ENCODE results near the gene COL4A4. TPM values are rescaled to one million over a fixed set of nuclear protein-coding genes. Genes with fewer than 3 reads are reported as not detected.

Gene COL4A4
- total and polyA plus RNA-seq, 4 experiments from 2014 or later: 0.03 to 0.10 TPM; not detected in 2

DNA sequence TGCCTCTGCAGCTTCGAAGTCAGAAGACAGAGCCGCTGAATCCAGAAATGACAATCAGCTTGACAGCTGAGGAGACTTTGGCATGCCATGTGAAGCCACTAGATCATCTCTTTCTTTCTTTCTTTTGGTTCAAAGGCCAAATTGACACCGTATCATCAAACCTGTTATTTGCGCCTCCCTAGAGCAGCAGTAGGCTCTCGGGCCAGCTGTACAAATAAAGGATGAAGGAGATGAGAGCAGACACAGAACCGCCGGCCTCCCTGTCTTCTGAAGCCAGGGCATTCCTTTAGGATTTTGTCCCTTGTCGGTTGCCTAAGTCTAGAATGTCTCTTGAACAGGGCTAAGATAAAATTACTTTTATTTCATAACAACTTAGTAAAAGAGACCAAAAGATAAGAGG is 36.8 kb downstream of the COL4A4 start:
- no peaks in the 10 kb centered on the region for H3K36me3 Mint-ChIP-seq
- POLR2A ChIA-PET (ENCODE audit: partially characterized antibody): no interaction called here
- no peak overlapping the region for H3K27ac ChIP-seq (ENCODE audit: low read depth, low read length)
- H3K4me3 ChIP-seq (ENCODE audit: low read length in 2 of 2): no peak overlapping the region
- peaks cover 13 to 16% of the 10 kb centered on the region in 2 donors for H3K27me3 Mint-ChIP-seq
- H3K4me3 Mint-ChIP-seq: no peak overlapping the region
- no peak for DNase-seq
- H3K9me3 ChIP-seq (ENCODE audit: control insufficient read depth in 1 of 2, low read length in 2 of 2): no peaks in the 10 kb centered on the region
- no peaks in the 10 kb centered on the region for H3K4me1 ChIP-seq (ENCODE audit: insufficient read depth, low read length)
- CTCF ChIA-PET (ENCODE audit: partially characterized antibody): no interaction called here
- H3K36me3 ChIP-seq (ENCODE audit: insufficient read depth, low read length): no peaks in the 10 kb centered on the region
- no peaks in the 10 kb centered on the region for H3K4me1 Mint-ChIP-seq
- H3K27me3 ChIP-seq (ENCODE audit: insufficient read depth, low read length): no peaks in the 10 kb centered on the region
- H3K9me3 Mint-ChIP-seq: no peaks in the 10 kb centered on the region
- intact Hi-C loops (cut with micrococcal nuclease): loop anchor here (5.0 kb wide), 1 partner anchor 110 kb away; no protein-coding TSS in a partner anchor
- H3K27ac Mint-ChIP-seq: no peak overlapping the region

DNA sequence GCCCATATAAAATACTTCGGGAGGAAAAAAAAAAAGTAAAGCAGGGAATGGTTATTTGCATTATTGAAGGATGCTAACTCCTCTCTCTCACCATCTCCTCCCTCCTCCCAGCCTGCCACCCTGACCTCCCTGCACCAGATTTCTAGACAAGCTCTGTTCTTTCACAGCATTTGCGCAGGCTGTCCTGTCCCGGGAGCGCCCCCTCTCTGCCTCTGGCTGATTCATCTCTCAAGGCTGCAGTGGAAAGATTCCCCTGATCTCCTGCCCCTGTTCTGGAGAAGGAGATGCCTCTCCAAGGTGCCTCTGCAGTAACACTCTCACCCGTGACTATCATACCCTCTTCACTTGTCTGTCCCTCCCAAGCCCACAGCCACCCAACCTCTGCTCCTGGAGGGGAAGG is 38.5 kb downstream of the COL4A4 start:
- peaks cover 12 to 14% of the 10 kb centered on the region in 2 donors for H3K27me3 Mint-ChIP-seq
- H3K9me3 Mint-ChIP-seq: no peaks in the 10 kb centered on the region
- intact Hi-C loops (cut with micrococcal nuclease): loop anchor here (5.0 kb wide), 1 partner anchor 112 kb away; no protein-coding TSS in a partner anchor
- no peak overlapping the region for H3K4me3 Mint-ChIP-seq
- Histone ChIP-seq H3K36me3 (ENCODE audit: insufficient read depth, low read length) (no peaks in the 10 kb centered on the region), H3K27me3 (ENCODE audit: insufficient read depth, low read length) (no peaks in the 10 kb centered on the region), H3K4me1 (ENCODE audit: insufficient read depth, low read length) (no peaks in the 10 kb centered on the region), H3K27ac (ENCODE audit: low read depth, low read length) (no peak overlapping the region), H3K4me3 (ENCODE audit: low read length in 2 of 2) (no peak overlapping the region), H3K9me3 (ENCODE audit: control insufficient read depth in 1 of 2, low read length in 2 of 2) (no peaks in the 10 kb centered on the region)
- DNase-seq: no peak
- ChIA-PET CTCF (ENCODE audit: partially characterized antibody) (interaction anchor here (1.0 kb wide), 1 partner anchor 14 kb away, joined by 3 read pairs; no protein-coding TSS in a partner anchor), POLR2A (ENCODE audit: partially characterized antibody) (no interaction called here)
- no peaks in the 10 kb centered on the region for H3K36me3 Mint-ChIP-seq
- H3K27ac Mint-ChIP-seq: no peak overlapping the region
- no peaks in the 10 kb centered on the region for H3K4me1 Mint-ChIP-seq

DNA sequence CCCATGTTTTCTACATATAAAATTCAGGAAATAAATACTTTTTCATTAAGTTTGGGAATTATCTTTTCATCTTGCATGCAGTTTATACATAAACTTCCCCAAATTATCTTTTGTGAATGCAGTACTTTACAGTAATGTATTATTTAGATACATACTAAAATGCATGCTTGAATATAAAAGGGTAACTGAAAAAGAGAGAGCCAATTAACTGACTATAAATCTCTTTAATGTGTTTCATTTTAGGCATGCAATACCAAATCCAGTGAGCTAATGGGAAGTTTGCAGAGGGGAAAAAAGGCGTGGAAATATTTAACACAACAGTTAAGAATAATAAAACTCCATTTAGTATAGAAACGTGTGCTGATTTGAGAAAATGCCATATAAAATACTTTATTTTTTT is 39.2 kb downstream of the COL4A4 start:
- CTCF ChIA-PET (ENCODE audit: partially characterized antibody): interaction anchor here (1.0 kb wide), 1 partner anchor 13 kb away, joined by 3 read pairs; no protein-coding TSS in a partner anchor
- Histone ChIP-seq H3K9me3 (ENCODE audit: control insufficient read depth in 1 of 2, low read length in 2 of 2) (no peaks in the 10 kb centered on the region), H3K4me1 (ENCODE audit: insufficient read depth, low read length) (no peaks in the 10 kb centered on the region), H3K27ac (ENCODE audit: low read depth, low read length) (no peak overlapping the region), H3K27me3 (ENCODE audit: insufficient read depth, low read length) (no peaks in the 10 kb centered on the region), H3K36me3 (ENCODE audit: insufficient read depth, low read length) (no peaks in the 10 kb centered on the region), H3K4me3 (ENCODE audit: low read length in 2 of 2) (no peak overlapping the region)
- Mint-ChIP-seq H3K27me3 (peaks cover 12 to 14% of the 10 kb centered on the region in 2 donors), H3K27ac (no peak overlapping the region), H3K36me3 (no peaks in the 10 kb centered on the region), H3K9me3 (no peaks in the 10 kb centered on the region), H3K4me1 (no peaks in the 10 kb centered on the region), H3K4me3 (no peak overlapping the region)
- intact Hi-C loops (cut with micrococcal nuclease): loop anchor here (5.0 kb wide), 1 partner anchor 112 kb away; no protein-coding TSS in a partner anchor
- POLR2A ChIA-PET (ENCODE audit: partially characterized antibody): no interaction called here
- no peak for DNase-seq

DNA sequence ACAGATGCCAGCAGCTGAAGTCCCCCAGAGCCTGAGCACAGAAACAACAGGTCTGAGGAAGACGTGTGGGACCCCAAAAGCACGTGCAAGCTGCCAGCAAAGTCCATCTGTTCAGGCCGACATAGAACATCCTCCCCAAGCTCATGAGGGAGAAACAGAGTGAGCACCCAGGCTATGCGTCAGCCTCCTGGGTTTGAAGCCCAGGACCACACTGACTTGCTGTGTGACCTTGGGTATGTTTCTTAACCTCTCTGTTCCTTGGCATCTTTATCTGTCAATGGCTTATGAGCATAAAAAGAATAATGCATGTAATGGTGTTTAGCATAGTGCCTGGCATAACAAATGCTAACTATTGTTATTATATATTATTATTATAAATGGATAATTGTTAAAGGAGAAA is 40.3 kb downstream of the COL4A4 start:
- peaks cover 9 to 11% of the 10 kb centered on the region in 2 donors for H3K27me3 Mint-ChIP-seq
- ChIA-PET POLR2A (ENCODE audit: partially characterized antibody) (no interaction called here), CTCF (ENCODE audit: partially characterized antibody) (interaction anchor here (1.5 kb wide), 1 partner anchor 9 kb away, joined by 4 read pairs; no protein-coding TSS in a partner anchor)
- DNase-seq: no peak
- intact Hi-C loops (cut with micrococcal nuclease): no loop called here
- H3K9me3 Mint-ChIP-seq: no peaks in the 10 kb centered on the region
- Histone ChIP-seq H3K4me3 (ENCODE audit: low read length in 2 of 2) (no peak overlapping the region), H3K36me3 (ENCODE audit: insufficient read depth, low read length) (no peaks in the 10 kb centered on the region), H3K27ac (ENCODE audit: low read depth, low read length) (no peak overlapping the region), H3K9me3 (ENCODE audit: control insufficient read depth in 1 of 2, low read length in 2 of 2) (no peaks in the 10 kb centered on the region), H3K27me3 (ENCODE audit: insufficient read depth, low read length) (no peaks in the 10 kb centered on the region), H3K4me1 (ENCODE audit: insufficient read depth, low read length) (no peaks in the 10 kb centered on the region)
- no peak overlapping the region for H3K4me3 Mint-ChIP-seq
- H3K4me1 Mint-ChIP-seq: no peaks in the 10 kb centered on the region
- no peak overlapping the region for H3K27ac Mint-ChIP-seq
- H3K36me3 Mint-ChIP-seq: no peaks in the 10 kb centered on the region

DNA sequence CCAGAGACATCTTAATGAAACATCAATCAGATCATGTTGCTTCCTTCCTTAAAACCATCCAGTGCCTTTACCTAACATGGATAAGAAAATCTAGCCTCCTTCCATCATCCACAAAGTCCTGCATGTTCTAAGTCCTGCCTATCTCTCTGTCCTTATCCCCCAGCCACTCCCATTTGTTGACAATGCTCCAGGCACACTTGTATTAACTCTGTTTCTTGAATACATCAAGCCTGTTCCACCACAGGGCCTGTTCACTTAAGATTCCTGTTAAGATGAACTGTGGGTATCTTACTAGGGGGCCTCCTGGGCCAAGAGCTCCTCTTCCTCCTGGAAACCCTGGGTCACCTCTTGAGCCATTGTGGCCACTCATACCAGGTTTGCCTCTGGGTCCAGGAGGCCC is 45.7 kb downstream of the COL4A4 start:
- intact Hi-C loops (cut with micrococcal nuclease): no loop called here
- H3K9me3 Mint-ChIP-seq: no peaks in the 10 kb centered on the region
- Histone ChIP-seq H3K36me3 (ENCODE audit: insufficient read depth, low read length) (no peaks in the 10 kb centered on the region), H3K27ac (ENCODE audit: low read depth, low read length) (no peak overlapping the region), H3K4me3 (ENCODE audit: low read length in 2 of 2) (no peak overlapping the region), H3K4me1 (ENCODE audit: insufficient read depth, low read length) (no peaks in the 10 kb centered on the region), H3K27me3 (ENCODE audit: insufficient read depth, low read length) (no peaks in the 10 kb centered on the region), H3K9me3 (ENCODE audit: control insufficient read depth in 1 of 2, low read length in 2 of 2) (no peaks in the 10 kb centered on the region)
- POLR2A ChIA-PET (ENCODE audit: partially characterized antibody): no interaction called here
- no peak overlapping the region for H3K27ac Mint-ChIP-seq
- no peak overlapping the region for H3K4me3 Mint-ChIP-seq
- peaks cover 0 to 1% (median 0%) of the 10 kb centered on the region in 4 donors for H3K4me1 Mint-ChIP-seq
- no peaks in the 10 kb centered on the region for H3K36me3 Mint-ChIP-seq
- CTCF ChIA-PET (ENCODE audit: partially characterized antibody): interaction anchor here (1.0 kb wide), 1 partner anchor 26 kb away, joined by 3 read pairs; no protein-coding TSS in a partner anchor
- peaks cover 9 to 11% of the 10 kb centered on the region in 2 donors for H3K27me3 Mint-ChIP-seq
- no peak for DNase-seq

DNA sequence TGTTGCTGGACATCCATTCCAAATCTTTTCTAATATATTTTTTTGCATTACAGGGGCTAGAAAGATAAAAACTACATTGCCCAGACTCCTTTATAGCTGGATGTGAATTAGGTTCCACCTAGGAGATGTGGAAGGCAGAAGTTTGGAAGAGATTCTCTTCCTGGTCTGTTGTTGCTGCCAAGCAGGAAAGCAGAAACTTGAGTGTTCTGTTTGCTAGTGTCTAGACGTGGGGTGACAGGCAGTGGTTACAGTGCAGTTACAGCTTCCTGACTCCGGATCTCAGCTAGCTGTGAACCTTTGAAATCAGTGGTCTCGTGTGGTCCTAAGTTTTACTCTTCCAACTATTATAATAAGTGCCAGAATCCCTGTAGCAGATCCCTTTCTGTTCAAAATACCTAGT is 46.2 kb downstream of the COL4A4 start:
- ChIA-PET CTCF (ENCODE audit: partially characterized antibody) (interaction anchor here (1.0 kb wide), 1 partner anchor 26 kb away, joined by 3 read pairs; no protein-coding TSS in a partner anchor), POLR2A (ENCODE audit: partially characterized antibody) (no interaction called here)
- DNase-seq: no peak
- H3K4me3 Mint-ChIP-seq: no peak overlapping the region
- intact Hi-C loops (cut with micrococcal nuclease): no loop called here
- no peaks in the 10 kb centered on the region for H3K36me3 ChIP-seq (ENCODE audit: insufficient read depth, low read length)
- no peaks in the 10 kb centered on the region for H3K9me3 ChIP-seq (ENCODE audit: control insufficient read depth in 1 of 2, low read length in 2 of 2)
- no peaks in the 10 kb centered on the region for H3K9me3 Mint-ChIP-seq
- no peak overlapping the region for H3K4me3 ChIP-seq (ENCODE audit: low read length in 2 of 2)
- H3K4me1 Mint-ChIP-seq: peaks cover 0 to 1% (median 0%) of the 10 kb centered on the region in 4 donors
- no peaks in the 10 kb centered on the region for H3K4me1 ChIP-seq (ENCODE audit: insufficient read depth, low read length)
- no peak overlapping the region for H3K27ac Mint-ChIP-seq
- no peaks in the 10 kb centered on the region for H3K27me3 ChIP-seq (ENCODE audit: insufficient read depth, low read length)
- no peaks in the 10 kb centered on the region for H3K36me3 Mint-ChIP-seq
- H3K27ac ChIP-seq (ENCODE audit: low read depth, low read length): no peak overlapping the region
- H3K27me3 Mint-ChIP-seq: peaks cover 6 to 9% of the 10 kb centered on the region in 2 donors

DNA sequence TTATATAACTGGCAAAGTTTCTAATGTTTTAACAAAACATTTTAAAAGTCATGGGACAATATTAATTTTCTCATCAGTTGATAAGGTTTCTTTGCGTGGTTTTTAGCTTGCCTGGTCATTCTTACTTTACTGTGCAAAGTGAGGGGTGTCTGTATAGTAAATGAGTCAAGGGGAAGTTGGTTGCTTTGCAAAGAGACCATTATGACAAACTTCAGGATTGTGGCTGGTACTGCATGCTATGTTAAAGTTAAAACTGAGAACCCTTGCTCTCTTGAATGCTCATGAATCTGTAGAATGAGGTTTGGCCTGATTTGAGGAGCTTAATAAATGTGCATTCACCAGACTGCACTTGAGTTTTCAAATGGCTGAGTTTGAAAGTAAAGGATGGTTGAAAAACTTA is 47.0 kb downstream of the COL4A4 start:
- Mint-ChIP-seq H3K27ac (no peak overlapping the region), H3K36me3 (no peaks in the 10 kb centered on the region), H3K4me1 (peaks cover 0 to 1% (median 0%) of the 10 kb centered on the region in 4 donors), H3K4me3 (no peak overlapping the region), H3K9me3 (no peaks in the 10 kb centered on the region), H3K27me3 (peaks cover 6 to 11% of the 10 kb centered on the region in 2 donors)
- H3K9me3 ChIP-seq (ENCODE audit: control insufficient read depth in 1 of 2, low read length in 2 of 2): no peaks in the 10 kb centered on the region
- no peak overlapping the region for H3K27ac ChIP-seq (ENCODE audit: low read depth, low read length)
- H3K4me1 ChIP-seq (ENCODE audit: insufficient read depth, low read length): no peaks in the 10 kb centered on the region
- ChIA-PET POLR2A (ENCODE audit: partially characterized antibody) (no interaction called here), CTCF (ENCODE audit: partially characterized antibody) (no interaction called here)
- intact Hi-C loops (cut with micrococcal nuclease): no loop called here
- no peak for DNase-seq
- no peaks in the 10 kb centered on the region for H3K36me3 ChIP-seq (ENCODE audit: insufficient read depth, low read length)
- no peak overlapping the region for H3K4me3 ChIP-seq (ENCODE audit: low read length in 2 of 2)
- no peaks in the 10 kb centered on the region for H3K27me3 ChIP-seq (ENCODE audit: insufficient read depth, low read length)

All from CD4-positive, alpha-beta memory T cell (primary cell).